NCI-H1092 treated with DMSO at 0.1 percent for 48 hours (cell line): ENCODE data around the gene CENPP.
A peak's percentile ranks its signal among the peaks of the same experiment; 100 is the strongest.

Source experiments
- DNase-seq: peaks from one replicate; lab custom pipeline; 2025; lab: John Stamatoyannopoulos, UW

CENPP gene

DNA sequence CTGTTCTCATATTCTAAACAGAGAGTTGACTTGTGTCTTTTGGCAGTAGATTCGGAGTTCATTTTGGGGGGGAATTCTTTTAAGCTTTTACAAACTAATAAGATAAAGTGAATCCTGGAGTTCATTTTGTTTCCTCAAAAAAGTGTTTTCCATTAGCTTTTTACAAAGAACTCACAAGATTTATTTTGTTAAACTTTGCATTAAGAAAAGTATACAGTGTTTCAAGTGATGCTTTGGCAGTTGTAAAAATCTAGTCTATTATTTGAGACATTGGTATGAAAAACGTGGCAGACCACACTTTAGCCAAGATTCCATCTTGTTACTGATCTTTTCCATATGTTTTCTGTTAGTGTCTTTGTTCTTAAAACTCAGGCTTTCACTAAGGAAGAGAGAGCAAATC, 99.7 kb downstream of the CENPP start:
- DNase-seq, result no peak

DNA sequence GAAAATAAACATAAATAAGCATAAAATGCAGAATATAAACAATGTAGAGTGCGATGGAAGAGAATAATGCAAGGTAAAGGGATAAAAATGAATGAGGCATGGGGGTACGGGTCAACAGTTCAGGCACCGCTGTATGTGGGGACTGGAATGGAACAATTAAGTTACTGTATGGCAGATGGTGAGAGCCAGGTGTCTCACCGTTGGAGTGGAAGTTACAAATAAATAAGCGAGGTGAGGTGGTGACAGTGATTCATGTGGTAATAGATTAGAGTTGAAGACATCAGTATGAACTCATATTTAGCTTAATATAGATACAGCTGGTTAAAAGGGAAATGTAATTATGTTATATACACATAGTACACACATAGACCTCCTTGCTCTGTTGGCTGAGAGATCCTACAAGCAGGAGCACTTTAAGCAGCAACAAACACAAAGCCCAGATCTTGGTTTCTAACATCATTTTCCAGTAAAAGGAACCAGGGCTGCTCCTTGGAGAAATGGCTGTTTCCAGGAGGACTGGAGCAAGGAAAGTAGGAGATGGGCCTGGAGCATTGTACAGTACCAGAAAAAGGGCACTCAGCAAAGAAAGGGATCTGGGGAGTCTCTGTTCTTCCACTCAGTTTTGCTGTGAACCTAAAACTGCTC, 100.9 kb downstream of the CENPP start:
- DNase-seq, result peak; percentile 39

DNA sequence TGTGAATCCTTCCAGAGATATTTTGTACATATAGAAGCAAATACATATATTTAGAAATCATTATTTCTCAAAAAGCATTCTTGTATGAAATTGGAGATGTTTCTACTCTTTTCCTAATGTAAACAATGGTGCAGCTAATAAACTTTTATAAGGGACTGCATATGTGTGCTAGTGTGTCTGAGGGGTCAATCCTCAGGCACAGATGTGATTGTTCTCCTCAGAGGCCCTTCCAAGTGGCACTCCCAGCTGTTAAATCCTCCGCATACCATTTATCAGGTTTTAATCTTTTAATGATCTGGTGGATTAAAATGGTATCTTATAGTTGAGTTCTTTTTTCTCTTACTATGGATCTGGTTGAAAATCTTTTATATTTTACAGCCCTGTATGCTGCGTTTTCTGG, 104.1 kb downstream of the CENPP start:
- DNase-seq, result no peak

DNA sequence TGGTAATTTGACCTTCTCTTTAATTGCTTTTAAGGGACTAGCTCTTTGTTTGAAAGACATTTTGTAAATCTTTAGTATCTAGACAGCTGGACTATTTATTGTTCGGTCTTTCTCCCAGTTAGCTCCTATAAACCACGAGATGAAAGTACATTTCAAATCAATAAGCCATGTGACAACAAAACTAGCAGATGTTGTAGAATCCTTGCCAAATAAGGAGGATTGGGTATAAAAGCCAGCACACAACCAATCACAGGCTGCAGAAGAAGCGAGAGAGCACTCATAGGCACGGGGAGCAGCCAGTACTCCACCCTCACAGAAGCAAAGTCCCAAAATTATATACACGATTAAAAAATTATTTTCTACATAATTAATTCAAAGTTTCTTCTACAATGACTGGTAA, 106.6 kb downstream of the CENPP start:
- DNase-seq, result no peak

DNA sequence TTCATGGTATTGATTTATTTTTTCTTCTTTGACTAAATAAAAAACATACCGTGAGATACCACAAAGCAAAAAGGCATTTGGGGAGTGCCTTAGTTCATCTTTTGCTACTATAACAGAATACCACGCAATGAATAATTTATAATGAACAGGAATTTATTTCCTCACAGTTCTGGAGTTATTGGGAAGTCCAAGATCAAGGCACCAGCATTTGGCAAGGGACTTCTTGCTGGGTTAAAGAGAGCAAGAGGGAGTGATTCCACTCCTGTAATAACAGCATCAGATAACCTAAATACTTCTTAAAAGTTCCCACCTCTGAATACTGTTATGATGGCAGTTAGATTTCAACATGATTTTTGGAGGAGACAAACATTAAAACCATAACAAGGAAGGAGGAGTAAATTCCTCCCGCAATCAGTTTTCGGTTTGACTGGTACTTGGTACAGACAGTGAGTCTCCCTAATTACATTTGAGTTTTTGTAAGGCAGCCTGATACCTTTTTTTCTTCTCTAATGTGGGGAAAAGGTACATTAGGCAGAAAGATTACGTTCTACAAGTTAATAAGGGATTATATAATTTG, 107.3 kb downstream of the CENPP start:
- no peak for DNase-seq

DNA sequence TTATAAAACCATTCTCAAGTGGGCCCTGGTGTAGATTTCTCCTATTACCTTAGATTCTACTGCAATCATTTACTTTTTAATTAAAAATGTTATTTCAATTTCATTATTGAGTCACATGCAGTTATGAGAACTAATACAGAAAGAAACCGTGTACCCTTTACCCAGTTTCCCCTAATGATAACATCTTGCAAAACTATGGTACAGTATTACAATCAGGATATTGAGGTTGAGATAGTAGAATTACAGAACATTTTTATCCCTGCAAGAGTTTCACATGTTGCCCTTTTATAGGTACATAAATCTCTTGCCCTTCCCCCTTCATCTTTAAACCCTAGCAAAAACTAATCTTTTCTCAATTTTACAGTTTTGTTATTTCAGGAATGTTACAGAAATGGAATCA, 109.5 kb downstream of the CENPP start:
- no peak for DNase-seq

DNA sequence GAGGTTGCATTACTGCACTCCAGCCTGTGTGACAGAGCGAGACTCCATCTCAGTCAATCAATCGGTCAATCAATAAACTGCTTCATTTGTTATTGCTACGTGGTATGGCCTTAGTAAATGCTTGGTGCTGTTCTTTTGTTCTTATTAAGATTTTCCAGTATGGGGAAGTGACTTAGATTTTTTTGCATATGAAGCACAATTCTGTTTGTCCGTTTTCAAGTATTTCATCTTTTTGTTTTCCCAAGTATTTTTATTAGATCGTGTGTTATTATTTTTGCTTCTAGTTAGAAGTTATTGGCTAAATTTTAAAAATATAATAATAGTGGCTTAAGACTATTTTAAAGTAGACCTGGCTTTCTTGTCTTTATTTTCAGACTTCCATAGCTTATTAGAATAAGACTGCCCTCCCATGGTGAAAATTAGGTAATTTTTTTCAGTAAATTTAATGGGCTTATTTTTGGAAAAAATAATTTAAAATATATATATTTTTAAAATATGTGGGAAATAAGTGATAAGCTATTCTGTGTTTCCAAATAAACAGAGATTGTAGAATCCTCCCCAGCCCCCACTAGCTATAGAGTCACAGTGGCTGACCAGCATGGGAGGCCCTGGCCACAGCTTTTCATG, 113.3 kb downstream of the CENPP start:
- DNase-seq, result no peak

DNA sequence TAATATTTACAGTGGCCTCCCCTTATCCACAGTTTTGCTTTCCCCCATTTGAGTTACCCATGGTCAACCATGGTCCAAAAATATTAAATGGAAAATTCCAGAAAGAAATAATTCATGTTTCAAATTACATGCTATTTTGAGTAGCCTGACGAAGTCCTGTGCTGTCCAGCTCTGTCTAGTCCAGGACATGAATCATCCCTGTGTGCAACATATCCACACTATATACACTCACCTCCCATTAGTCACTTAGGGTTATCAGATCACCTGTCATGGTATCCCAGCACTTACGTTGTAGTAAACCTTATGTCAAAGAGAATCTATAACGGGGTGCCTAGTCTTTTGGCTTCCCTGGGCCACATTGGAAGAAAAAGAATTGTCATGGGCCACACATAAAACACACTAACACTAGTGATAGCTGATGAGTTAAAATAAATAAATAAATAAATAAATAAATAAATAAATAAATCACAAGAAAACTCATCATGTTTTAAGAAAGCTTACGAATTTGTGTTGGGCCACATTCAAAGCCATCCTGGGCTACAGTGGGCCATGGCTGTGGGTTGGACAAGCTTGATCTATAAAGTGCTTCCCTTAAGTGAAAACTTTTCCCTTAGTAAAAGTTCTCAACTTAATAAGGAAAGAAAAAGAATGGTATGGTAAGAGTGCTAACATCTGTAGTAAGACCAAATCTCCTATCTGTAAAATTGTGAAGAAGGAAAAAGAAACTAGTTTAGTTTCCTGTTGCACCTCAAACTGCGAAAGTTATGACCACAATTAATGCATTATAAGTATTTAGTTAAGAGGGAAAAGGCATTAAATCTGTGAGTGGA, 114.4 kb downstream of the CENPP start:
- DNase-seq, result no peak

DNA sequence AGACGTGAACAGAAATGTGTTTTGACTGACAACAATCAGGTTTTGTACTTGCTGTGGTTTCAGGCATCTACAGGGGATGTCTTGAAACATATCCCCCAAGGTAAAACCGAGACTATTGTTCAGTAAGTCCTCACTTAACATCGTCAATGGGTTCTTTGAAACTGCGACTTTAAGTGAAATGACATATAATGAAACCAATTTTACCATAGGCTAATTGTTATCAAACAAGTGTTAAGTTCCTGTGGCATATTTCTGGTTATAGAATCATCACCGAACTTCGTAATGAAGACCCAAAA, 114.9 kb downstream of the CENPP start:
- no peak for DNase-seq

DNA sequence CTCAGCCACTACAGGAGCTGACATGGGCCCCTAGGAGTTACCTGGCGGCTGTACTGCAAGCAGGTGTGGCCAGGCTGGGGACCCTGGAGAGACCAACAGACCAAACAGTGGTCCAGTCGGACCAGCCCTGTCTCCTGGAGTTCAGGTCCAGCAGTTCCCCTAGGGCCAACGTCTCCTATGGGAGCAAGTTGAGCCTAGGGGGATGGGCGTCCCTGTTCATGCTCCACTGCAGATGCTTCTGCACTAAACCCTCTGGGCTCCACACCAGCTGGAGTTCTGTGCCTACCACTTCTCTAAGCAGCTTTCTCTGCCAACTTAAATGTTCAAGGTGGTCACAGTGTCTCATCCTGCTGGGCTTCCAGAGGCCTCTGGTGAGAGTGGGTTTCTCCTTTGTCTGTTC, 119.1 kb downstream of the CENPP start:
- DNase-seq, result no peak

DNA sequence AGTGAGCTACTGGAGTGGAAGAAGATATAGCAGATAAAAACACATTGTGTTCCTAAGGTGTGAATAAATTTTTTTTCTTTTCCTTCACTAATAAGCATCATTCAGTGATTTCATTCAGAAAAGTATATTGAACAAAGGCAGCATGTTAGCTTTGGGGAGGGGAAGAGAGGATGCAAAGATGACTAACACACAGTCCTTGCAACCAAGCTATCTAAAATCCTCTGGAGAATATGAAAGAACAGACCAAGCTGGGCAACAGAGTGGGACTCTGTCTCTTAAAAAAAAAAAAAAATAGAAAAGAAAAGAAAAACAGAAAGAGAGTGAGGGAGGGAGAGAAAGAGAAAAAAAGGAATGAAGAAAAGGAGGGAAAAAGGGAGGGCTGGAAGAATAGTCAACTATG, 120.8 kb downstream of the CENPP start:
- no peak for DNase-seq

DNA sequence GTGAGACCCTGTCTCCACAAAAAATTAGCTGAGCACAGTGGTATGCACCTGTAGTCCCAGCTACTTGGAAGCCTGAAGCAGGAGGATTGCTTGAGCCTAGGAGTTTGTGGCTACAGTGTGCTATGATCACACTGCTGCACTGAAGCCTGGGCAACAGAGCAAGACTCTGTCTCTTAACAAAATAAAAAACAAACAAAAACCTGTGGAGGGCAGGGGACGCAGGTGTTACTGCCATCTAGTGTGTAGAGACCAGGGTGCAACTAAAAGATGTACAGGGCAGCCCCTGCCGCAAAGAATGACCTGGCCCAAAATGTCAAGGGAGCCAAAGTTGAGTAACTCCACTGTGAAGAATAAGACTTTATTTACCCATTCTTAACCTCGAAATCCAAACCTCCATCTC, 129.5 kb downstream of the CENPP start:
- DNase-seq, result no peak

DNA sequence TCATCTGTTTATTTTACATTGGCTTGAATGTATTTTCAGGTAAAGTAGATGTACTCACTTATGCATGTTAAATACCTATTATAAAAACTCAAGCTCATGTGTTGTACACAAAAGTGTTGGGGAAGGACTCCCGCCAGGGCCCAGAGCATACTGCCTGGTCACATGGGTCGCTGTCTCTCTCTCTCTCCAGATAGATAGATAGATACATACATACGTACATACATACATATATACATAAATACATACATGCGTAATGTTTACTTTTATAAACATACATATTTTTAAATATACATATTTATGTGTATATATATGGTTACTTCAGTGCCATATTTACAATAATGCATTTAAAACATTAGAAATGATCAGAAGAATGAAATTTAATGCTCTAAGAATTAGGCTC, 131.8 kb downstream of the CENPP start:
- DNase-seq, result no peak

DNA sequence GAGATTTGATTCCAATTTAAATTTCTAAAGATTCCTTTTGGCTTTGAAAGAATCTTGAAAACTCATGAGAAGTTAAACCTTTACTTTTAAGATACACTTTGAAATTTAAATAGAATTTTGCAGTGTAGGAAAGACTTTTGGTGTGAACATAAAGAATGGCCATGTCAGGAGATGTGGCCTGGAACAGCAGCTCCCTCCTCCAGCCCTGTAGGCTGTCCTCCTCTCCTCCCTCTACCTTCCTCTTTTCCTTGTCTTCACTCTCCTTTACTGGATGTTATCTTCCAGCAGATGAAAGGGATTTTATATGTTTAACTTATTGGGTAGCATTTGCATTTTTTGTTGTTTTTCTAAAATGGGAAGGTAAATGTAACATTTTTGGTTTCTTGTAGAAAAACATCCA, 137.6 kb downstream of the CENPP start:
- DNase-seq, result no peak

DNA sequence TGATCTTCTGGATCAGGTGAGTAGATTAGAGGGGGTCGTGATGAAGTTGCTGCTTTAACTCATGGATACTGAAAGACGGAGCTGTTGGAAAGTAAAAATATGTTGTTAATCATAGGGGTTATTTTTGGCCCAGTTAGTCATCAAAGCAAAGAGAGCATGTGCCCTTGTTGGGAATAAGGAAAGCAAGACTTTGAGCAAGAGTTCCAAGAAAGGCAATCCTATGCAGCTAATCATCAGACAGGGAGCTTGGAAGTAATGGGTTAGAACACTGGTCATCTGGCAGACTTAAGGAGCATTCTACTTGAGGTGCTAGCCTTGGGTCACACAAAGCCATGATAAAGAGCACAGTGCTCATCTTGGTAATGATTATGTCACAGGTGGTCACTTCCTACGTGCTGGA, 138.2 kb downstream of the CENPP start:
- no peak for DNase-seq

DNA sequence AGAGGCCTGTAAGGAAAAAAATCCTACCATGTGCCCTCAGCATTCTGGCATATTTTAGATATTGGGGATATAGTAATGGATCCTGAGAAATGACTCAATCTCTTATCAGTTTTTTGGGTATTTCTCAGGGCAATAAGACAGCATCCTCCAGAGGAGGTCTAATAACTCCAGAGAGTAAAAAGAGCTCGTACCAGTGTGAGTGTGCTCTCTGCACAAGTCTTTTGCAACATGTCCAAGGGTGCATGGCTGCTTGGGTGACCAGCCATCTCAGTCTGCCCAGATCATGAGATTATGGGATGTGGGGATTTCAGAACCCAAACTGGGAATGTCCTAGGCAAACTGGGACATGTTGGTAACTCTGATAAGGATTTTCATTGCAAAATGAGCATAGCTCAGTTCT, 141.3 kb downstream of the CENPP start:
- DNase-seq, result no peak

DNA sequence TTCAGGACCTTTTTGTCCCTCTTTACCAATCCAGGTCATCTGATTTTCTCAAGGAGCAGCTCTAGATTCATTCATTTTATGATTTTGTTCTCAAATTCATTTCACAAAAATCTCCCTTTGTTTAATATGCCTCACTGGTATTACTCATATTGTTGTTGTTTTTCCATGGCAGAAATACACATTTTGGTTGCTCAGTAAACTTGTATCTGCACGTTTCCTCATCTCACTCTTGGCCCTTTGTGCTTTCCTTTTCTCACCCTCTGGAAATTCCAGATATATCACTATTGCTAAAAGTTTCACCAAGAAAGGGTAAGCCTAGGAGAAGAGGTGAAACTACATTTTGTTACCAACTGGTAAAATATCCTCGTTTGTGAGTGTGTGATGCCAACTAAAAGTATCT, 141.8 kb downstream of the CENPP start:
- DNase-seq, result no peak

DNA sequence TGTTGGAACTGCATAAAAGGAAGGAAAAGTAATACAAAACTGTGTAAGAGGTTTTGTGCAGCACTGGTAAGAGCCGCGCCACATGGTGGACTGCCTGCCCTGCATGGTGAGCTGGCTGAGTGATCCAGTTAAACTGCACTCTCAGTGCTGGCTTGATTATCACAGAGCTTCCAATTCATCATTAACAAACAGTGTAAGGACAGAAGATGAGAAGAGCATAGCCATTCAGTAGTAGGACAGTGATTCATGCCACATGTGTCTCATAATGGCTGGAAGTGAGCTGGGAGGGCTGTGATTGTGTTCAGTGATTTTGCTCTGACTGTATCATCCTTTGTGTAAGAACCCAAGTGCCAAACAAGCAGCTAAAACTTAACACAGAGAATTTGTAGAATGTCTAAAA, 142.5 kb downstream of the CENPP start:
- no peak for DNase-seq

DNA sequence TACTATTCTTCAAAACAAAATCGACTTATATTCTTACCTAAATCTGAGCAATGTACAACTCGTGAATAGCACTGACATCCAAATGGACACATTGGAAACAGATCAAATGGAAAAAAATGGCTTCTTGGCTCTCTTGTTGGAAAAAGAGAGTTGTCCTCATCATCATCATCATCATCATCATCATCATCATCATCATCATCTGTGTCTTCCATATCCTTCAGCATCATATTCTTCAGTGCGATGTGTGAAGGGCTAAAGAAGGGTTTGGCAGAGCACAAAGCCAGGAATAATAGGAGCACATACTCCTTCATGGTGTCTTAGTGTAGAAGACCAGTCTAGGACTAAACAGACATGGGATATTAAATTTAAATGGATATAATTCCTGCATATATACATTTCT, 148.8 kb downstream of the CENPP start:
- DNase-seq, result no peak

DNA sequence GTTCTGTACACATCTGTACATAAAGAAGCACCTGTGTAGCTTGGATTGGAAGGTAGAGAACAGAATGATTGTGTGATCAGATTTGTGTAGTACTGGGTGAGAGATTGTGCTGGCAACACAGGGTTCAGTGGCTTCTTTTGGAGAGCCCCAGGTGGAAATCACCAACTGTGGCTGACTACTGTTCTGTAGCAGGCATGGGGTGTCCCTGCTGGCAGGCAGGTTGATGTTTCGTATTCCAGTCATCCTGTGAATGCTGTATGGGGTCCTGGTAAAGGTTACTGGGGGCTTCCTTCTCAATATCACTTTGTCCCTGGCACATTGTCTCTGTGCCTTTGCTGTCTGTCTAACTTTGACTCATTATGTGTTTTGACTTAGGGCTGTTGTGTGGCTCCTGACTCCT, 151.2 kb downstream of the CENPP start:
- DNase-seq, result no peak

DNA sequence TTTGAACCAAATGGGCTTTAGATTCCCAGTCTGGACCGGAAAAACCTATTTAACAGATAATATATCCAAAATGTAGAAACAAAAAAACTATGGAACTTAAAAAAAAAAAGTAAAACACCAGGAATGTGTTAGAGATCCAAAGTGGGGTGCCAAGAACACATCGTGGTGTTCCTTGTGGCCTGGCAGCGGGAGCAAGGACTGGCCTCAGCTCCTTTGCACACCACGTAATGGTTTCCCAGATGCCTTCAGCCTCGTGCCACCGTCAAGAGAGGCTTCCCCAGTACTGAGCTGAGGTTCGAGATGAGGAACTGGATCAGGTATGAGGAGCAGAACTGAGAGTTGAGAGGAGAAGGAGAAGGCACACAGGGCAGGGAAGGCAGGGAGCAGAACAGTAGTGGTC, 153.0 kb downstream of the CENPP start:
- DNase-seq, result no peak

DNA sequence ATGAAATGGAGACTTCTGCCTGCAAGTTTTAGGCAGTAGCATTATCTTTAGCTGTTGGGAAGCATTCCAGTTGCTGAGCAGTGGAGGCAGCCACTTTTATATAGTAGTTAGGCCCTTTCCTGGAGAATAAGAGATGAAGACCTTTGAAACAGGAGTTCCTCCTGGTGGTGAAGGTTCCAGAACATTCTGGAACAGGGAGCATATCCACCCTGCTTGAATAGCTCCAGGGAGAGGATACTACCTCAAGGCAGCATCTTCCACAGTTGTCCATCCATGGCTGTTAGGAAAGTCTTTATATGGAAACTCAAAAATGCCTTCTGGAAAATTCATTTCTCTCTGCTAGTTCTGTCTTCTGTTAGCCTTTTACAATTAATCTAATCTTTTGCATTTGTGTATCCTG, 153.6 kb downstream of the CENPP start:
- DNase-seq, result no peak

DNA sequence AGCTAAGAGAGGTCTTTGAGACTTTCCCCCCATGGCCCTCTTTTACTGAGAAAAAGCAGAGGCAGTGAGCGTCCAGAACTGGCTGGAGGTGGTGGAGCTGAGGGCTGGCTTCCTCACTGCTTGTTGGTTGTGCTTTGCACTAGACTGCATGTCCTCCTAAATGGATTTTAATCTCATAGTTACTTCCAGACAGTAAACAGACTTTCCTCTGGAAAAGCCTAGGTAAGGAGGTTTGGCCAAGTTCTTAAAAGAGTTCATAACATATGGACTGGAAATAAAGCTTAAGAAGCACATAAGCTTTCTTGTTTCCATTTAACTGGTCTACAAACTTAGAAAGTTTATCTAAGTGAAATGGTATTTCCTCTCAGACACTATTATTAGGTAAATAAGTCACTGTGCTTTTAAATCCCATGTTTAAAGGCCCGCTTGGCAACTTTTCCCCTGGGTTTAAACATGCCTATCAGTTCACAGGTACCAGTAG, 154.6 kb downstream of the CENPP start:
- no peak for DNase-seq
